Activated naive CD8-positive, alpha-beta T cell treated with anti-CD3 and anti-CD28 coated beads, Interleukin-2, amount 10 ng/mL, durations not matched to agents 7 days and 5 days (primary cell): ENCODE results near the gene FFAR3. TPM values are rescaled to one million over a fixed set of nuclear protein-coding genes. Genes with fewer than 3 reads are reported as not detected.
"Not testable (repeated sequence)": the region's sequence is repeated elsewhere in the genome, so short reads cannot be mapped to it uniquely, and the experiment has no call there.

ENCODE experiments used
- ATAC-seq: fragments of 150-1000 bp; cut with Tn5 transposase; one replicate; pipeline ENCODE4 v1.10.0; 2021; ENCODE audit warnings: low read depth, moderate library complexity
- POLR2A ChIA-PET: fragments of 350-600 bp; sonication (Branson Sonifier 250); formaldehyde crosslinking; loops from one replicate; lab custom pipeline; 2021; ENCODE audit warnings: antibody characterized with exemption; lab: Charles Lee
- DNase-seq: peaks from one replicate; pipeline ENCODE4 v3.0.0; 2021
- H3K27ac Mint-ChIP-seq: one replicate; pipeline ENCODE4 v1.8.0; 2022; ENCODE audit warnings: mild to moderate bottlenecking, mixed read lengths
- H3K27me3 Mint-ChIP-seq: one replicate; pipeline ENCODE4 v1.8.0; 2022; ENCODE audit warnings: mild to moderate bottlenecking, moderate library complexity, mixed read lengths
- H3K36me3 Mint-ChIP-seq: one replicate; pipeline ENCODE4 v1.8.0; 2021; ENCODE audit warnings: mild to moderate bottlenecking, mixed read lengths
- H3K4me1 Mint-ChIP-seq: one replicate; pipeline ENCODE4 v1.8.0; 2021; ENCODE audit warnings: mixed read lengths
- H3K4me3 Mint-ChIP-seq: one replicate; pipeline ENCODE4 v1.8.0; 2022; ENCODE audit warnings: mild to moderate bottlenecking, moderate library complexity, mixed read lengths
- H3K9me3 Mint-ChIP-seq: one replicate; pipeline ENCODE4 v1.8.0; 2021; ENCODE audit warnings: mixed read lengths
- total RNA-seq, 2 experiments: library from RNA; stranded (reverse); gene quantifications; one replicate each; pipeline ENCODE4 v1.2.3, GENCODE V29; 2021

The FFAR3 gene
- total RNA-seq, 2 experiments from 2014 or later, result not detected

DNA sequence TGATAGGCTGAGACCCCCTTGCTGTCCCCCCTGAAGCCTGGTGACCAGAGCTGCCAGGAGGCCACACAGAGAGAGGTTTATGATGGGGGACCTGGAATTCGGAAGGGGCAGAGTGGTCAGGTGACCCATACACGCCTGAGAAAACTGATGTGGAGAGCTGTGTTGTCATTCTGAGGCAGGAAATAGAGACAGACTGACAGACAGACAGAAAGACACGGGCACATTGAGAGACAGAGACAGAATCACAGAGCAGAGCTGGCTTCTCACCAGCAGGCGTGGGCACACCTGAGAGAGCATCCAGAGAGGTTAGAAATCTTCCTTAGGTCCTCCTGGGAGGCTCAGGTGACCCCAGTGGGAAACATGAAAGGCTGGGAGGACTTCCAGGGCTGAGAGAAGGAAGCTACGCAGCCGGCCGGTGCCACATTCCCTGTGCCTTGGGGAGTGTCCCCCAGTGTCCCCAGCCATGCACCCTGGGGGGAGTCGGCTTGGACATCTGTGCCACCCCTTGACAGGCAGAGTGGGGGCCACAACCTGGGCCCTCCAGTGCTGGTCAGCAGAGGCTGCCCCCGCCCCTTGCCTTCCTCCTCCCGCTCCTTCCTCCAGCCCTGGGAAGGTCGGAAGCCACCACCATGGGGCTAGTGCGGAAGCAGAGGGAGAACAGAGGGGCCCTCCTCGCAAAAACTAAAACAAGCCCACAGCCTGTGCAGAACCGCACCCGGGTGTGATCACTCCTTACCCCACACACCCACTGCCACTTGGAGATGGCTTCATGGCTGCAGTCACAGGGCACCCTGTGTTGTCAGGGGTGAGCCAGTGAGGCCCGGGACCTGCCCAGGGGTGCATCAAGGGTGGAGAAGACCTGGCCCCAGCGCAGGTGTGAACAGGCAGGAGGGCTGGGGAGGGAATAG is 8.4 kb upstream of the FFAR3 start:
- H3K27me3 Mint-ChIP-seq, result peaks cover 16% of the 10 kb centered on the region
- POLR2A ChIA-PET, result no interaction called here
- H3K4me3 Mint-ChIP-seq, result no peak overlapping the region
- H3K27ac Mint-ChIP-seq, result no peak overlapping the region
- peaks cover 30% of the 10 kb centered on the region for H3K4me1 Mint-ChIP-seq
- no peaks in the 10 kb centered on the region for H3K9me3 Mint-ChIP-seq
- peak; percentile 30 for DNase-seq
- no peaks in the 10 kb centered on the region for H3K36me3 Mint-ChIP-seq
- no peak for ATAC-seq

DNA sequence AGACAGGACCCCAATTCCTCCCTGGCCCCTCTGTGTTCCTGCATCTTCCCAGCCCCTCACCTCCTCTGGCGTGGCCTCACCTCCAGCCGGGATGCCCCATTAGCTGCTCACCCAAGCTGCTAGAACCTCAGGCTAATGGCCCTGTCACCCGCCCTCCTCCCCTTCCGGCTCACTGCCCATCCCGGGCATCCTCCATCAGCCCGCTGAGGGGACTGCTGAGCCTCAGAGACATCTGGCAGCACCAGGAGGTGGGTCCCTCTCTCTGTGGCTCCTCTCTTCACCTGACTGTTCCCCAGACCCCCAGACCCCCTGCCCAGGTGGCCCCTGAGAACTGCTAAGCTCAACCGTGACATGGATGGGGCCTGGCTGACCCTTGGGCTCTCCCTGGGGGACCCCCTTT is 7.7 kb upstream of the FFAR3 start:
- POLR2A ChIA-PET, result no interaction called here
- ATAC-seq, result no peak
- no peaks in the 10 kb centered on the region for H3K36me3 Mint-ChIP-seq
- no peak for DNase-seq
- no peaks in the 10 kb centered on the region for H3K9me3 Mint-ChIP-seq
- H3K4me3 Mint-ChIP-seq, result no peak overlapping the region
- H3K27ac Mint-ChIP-seq, result no peak overlapping the region
- peaks cover 30% of the 10 kb centered on the region for H3K4me1 Mint-ChIP-seq
- peaks cover 9% of the 10 kb centered on the region for H3K27me3 Mint-ChIP-seq

DNA sequence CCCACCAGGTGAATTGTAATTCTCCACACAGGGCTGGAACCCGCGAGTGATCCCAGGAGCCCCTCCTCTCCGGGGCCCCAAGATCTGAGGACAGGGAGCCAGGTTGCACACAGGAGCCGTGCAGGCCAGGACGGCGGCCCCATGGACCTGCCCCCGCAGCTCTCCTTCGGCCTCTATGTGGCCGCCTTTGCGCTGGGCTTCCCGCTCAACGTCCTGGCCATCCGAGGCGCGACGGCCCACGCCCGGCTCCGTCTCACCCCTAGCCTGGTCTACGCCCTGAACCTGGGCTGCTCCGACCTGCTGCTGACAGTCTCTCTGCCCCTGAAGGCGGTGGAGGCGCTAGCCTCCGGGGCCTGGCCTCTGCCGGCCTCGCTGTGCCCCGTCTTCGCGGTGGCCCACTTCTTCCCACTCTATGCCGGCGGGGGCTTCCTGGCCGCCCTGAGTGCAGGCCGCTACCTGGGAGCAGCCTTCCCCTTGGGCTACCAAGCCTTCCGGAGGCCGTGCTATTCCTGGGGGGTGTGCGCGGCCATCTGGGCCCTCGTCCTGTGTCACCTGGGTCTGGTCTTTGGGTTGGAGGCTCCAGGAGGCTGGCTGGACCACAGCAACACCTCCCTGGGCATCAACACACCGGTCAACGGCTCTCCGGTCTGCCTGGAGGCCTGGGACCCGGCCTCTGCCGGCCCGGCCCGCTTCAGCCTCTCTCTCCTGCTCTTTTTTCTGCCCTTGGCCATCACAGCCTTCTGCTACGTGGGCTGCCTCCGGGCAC is 6.7 kb upstream of the FFAR3 start:
- no peak overlapping the region for H3K4me3 Mint-ChIP-seq
- H3K36me3 Mint-ChIP-seq, result no peaks in the 10 kb centered on the region
- H3K9me3 Mint-ChIP-seq, result no peaks in the 10 kb centered on the region
- DNase-seq, result peak; percentile 27
- POLR2A ChIA-PET, result no interaction called here
- H3K27ac Mint-ChIP-seq, result no peak overlapping the region
- no peak for ATAC-seq
- peaks cover 4% of the 10 kb centered on the region for H3K27me3 Mint-ChIP-seq
- H3K4me1 Mint-ChIP-seq, result peaks cover 20% of the 10 kb centered on the region

DNA sequence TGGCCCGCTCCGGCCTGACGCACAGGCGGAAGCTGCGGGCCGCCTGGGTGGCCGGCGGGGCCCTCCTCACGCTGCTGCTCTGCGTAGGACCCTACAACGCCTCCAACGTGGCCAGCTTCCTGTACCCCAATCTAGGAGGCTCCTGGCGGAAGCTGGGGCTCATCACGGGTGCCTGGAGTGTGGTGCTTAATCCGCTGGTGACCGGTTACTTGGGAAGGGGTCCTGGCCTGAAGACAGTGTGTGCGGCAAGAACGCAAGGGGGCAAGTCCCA is 6.1 kb upstream of the FFAR3 start:
- ATAC-seq (no peak), DNase-seq (no peak)
- Mint-ChIP-seq H3K9me3 (no peaks in the 10 kb centered on the region), H3K36me3 (no peaks in the 10 kb centered on the region), H3K27me3 (peaks cover 4% of the 10 kb centered on the region), H3K4me3 (no peak overlapping the region), H3K27ac (no peak overlapping the region), H3K4me1 (peaks cover 15% of the 10 kb centered on the region)
- POLR2A ChIA-PET, result no interaction called here

DNA sequence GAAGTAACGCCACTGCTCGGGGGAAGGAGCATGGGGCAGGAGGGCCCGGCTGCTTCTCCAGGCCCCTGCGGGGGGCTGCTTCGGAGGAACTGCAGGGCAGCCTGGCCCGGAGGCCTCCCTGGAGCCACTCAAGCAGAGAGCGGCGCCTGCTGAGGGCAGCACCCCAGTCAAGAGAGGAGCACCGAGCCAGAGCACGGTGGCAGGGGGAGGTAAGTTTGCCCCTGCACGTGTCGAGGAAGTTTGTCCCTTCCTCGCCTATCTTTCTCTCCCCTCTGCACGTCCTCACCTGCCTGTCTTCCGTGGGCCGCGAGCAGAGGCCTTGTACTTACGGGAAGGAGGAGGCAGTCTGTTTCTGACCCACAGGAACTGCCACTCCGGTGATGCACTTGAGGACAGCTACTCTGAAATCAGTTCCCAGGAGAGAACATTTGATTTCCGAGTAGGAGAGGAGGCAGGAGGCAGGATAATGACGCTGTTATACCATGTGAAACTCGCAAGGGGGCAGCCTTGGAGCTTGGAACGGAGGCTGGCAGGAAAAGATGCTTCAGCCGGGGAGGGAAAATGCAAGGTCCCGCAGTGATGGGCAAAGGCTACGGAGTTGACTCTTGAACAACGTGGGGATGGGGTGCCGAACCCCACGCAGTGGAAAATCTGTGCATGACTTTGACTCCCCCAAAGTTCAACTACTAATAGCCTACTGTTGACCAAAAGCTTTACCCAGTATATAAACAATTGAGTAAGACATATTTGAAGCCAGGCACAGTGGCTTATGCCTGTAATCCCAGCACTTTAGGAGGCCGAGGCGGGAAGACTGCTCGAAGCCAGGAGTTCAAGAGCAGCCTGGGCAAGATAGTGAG is 5.6 kb upstream of the FFAR3 start:
- no peak overlapping the region for H3K4me3 Mint-ChIP-seq
- DNase-seq, result peak; percentile 65
- POLR2A ChIA-PET, result interaction anchor here (1.1 to 1.4 kb wide), 2 partner anchors 111 to 116 kb away, joined by 3 to 5 read pairs; no protein-coding TSS in a partner anchor
- no peaks in the 10 kb centered on the region for H3K9me3 Mint-ChIP-seq
- peaks cover 4% of the 10 kb centered on the region for H3K27me3 Mint-ChIP-seq
- H3K36me3 Mint-ChIP-seq, result no peaks in the 10 kb centered on the region
- no peak overlapping the region for H3K27ac Mint-ChIP-seq
- ATAC-seq, result peak; percentile 68
- H3K4me1 Mint-ChIP-seq, result peaks cover 11% of the 10 kb centered on the region

DNA sequence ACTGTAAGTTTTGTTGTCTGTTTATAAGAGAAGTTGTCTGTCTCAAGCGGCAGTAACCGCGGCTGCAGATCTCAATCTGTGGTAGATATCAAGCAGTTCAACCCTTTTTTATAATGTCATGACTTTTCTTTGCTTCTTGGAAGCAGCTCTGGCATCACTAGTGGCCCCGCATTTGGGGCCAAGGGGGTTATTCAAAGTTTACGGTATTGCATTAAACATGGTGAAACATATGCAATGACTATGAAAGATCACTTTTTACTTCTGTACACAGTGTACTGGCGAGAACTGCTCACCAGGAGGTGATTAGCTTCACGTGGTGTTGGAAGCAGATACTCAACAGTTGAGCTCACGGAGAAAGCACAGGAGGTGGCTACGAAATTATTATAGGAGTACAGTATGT is 4.6 kb upstream of the FFAR3 start:
- Mint-ChIP-seq H3K9me3 (no peaks in the 10 kb centered on the region), H3K27ac (no peak overlapping the region), H3K27me3 (peaks cover 4% of the 10 kb centered on the region), H3K4me3 (no peak overlapping the region), H3K4me1 (peaks cover 14% of the 10 kb centered on the region), H3K36me3 (no peaks in the 10 kb centered on the region)
- POLR2A ChIA-PET, result interaction anchor here (1.4 kb wide), 1 partner anchor 110 kb away, joined by 3 read pairs; no protein-coding TSS in a partner anchor
- DNase-seq (no peak), ATAC-seq (no peak)

DNA sequence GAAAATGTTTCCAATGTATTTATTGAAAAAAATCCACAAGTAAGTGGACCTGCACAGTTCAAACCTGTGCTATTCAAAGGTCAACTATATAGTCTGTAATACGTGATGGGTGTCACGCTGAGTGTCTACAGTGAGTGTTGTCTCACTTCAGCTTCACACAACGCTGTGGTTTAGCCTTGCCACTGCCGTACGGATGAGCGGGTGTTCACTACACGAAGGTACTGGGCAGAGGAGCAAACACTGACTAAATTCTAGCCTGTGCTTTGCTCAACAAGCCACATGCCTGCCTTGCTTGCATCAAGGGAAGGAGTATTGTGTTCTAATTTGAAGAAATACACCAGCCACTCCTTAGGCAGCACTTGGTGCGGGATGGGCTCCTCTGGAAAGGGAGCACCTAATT is 3.4 kb upstream of the FFAR3 start:
- Mint-ChIP-seq H3K9me3 (no peaks in the 10 kb centered on the region), H3K27me3 (peaks cover 4% of the 10 kb centered on the region), H3K4me1 (peaks cover 14% of the 10 kb centered on the region), H3K27ac (no peak overlapping the region), H3K4me3 (no peak overlapping the region), H3K36me3 (no peaks in the 10 kb centered on the region)
- POLR2A ChIA-PET, result no interaction called here
- DNase-seq (no peak), ATAC-seq (no peak)

DNA sequence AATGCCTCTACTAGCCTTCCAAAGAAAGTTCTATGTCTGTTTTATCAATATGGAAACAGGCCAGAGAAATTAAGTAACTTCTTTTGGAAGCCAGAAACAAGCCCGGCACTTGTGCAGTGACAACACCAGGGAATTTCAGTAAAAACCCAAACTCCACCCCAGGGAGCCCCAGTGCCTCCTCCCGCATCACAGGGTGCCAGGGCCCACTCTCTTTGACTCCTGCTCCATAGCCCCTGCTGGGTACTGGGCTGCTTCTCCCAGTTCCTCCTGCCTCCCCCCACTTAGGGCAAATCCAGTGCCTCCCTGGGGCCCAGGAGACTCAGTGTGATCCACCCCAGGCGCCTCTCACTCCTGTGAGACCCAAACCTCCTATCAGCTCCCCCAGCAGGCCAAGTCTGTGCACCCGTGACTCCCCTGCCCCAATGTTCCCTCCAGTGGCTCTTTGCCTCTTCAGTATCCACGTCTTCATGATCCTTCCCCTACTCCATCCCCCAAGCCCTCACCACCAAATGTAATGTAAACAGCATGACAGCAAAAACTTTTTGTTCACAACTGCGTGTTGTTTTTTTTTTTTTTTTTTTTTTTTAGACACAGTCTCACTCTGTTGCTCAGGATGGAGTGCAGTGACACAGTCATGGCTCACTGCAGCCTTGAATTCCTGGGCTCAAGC is 2.3 kb upstream of the FFAR3 start:
- Mint-ChIP-seq H3K27me3 (peaks cover 5% of the 10 kb centered on the region), H3K4me3 (no peak overlapping the region), H3K9me3 (no peaks in the 10 kb centered on the region), H3K27ac (no peak overlapping the region), H3K4me1 (peaks cover 14% of the 10 kb centered on the region), H3K36me3 (no peaks in the 10 kb centered on the region)
- POLR2A ChIA-PET, result interaction anchor here (0.6 to 1.0 kb wide), 3 partner anchors 53 to 121 kb away, joined by 3 to 6 read pairs (median 4); no protein-coding TSS in a partner anchor
- ATAC-seq (no peak), DNase-seq (no peak)

DNA sequence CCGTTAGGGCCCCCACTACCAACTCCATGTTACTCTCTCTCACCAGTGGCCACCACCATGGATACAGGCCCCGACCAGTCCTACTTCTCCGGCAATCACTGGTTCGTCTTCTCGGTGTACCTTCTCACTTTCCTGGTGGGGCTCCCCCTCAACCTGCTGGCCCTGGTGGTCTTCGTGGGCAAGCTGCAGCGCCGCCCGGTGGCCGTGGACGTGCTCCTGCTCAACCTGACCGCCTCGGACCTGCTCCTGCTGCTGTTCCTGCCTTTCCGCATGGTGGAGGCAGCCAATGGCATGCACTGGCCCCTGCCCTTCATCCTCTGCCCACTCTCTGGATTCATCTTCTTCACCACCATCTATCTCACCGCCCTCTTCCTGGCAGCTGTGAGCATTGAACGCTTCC is 574 bp downstream of the FFAR3 start:
- peaks cover 10% of the 10 kb centered on the region for H3K27me3 Mint-ChIP-seq
- H3K9me3 Mint-ChIP-seq, H3K4me1 Mint-ChIP-seq, H3K4me3 Mint-ChIP-seq, H3K36me3 Mint-ChIP-seq, DNase-seq, ATAC-seq, H3K27ac Mint-ChIP-seq, POLR2A ChIA-PET: not testable (repeated sequence)

DNA sequence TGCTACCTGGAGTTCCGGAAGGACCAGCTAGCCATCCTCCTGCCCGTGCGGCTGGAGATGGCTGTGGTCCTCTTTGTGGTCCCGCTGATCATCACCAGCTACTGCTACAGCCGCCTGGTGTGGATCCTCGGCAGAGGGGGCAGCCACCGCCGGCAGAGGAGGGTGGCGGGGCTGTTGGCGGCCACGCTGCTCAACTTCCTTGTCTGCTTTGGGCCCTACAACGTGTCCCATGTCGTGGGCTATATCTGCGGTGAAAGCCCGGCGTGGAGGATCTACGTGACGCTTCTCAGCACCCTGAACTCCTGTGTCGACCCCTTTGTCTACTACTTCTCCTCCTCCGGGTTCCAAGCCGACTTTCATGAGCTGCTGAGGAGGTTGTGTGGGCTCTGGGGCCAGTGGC is 1.1 kb downstream of the FFAR3 start:
- DNase-seq, POLR2A ChIA-PET, H3K4me1 Mint-ChIP-seq, H3K4me3 Mint-ChIP-seq, H3K36me3 Mint-ChIP-seq, H3K9me3 Mint-ChIP-seq, H3K27ac Mint-ChIP-seq, ATAC-seq: not testable (repeated sequence)
- peaks cover 10% of the 10 kb centered on the region for H3K27me3 Mint-ChIP-seq

DNA sequence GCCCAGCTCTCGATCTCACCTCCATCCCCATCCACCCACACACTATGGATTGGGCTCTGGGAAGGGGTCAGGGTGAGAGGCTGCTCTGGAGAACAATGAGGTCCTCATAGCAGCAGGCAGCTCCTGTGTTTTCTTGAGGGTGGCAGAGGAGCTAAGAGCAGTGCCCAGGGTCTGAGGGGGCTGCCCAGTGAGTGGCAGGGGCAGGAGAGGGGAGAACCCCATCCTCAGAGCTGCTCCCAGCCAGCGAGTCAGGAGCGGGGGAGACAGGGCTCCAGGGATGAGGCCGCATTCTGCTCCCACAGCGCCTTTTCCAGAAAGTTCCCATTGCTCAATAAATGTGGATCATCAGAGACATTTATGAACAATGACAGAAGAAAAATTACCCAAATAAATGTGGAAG is 1.8 kb downstream of the FFAR3 start:
- DNase-seq, ATAC-seq, H3K36me3 Mint-ChIP-seq, H3K9me3 Mint-ChIP-seq, H3K27ac Mint-ChIP-seq, H3K4me3 Mint-ChIP-seq, POLR2A ChIA-PET, H3K4me1 Mint-ChIP-seq: not testable (repeated sequence)
- peaks cover 12% of the 10 kb centered on the region for H3K27me3 Mint-ChIP-seq

DNA sequence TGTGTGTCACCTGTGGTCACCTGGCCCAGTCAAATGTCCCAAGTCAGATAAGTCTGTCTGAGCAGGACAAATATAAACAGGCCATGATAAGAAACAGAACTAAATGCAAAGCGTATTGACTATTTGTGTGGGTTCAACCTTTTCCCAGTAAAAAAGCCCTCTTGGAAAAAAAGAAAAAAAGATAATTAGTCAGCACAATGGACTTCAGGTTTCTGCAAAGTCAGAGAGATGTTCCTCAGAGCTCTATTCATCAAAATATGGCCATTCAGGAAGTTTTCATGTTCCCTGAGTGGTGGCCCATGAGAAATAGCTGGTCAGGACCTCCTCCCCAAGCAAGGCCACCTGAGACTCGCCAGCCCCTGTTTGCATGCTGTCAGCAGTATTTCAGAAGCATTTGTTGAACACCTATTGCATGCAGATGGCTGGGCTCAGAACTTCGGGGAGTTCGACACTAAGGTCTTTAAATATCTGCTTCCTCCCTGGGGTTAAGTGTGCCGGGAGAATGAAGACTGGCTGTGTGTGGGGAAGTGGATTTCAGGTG is 2.7 kb downstream of the FFAR3 start:
- Mint-ChIP-seq H3K4me3 (no peak overlapping the region), H3K9me3 (no peaks in the 10 kb centered on the region), H3K36me3 (no peaks in the 10 kb centered on the region), H3K4me1 (peaks cover 9% of the 10 kb centered on the region), H3K27ac (no peak overlapping the region), H3K27me3 (peaks cover 10% of the 10 kb centered on the region)
- POLR2A ChIA-PET, result no interaction called here
- ATAC-seq (no peak), DNase-seq (no peak)
